Measurements from ENCODE around the gene WWC2. TPM values are rescaled to one million over a fixed set of nuclear protein-coding genes. Genes with fewer than 3 reads are reported as not detected.

Gene WWC2
- total and polyA plus RNA-seq, 2 experiments from 2014 or later: 50.5 to 74.2 TPM

DNA sequence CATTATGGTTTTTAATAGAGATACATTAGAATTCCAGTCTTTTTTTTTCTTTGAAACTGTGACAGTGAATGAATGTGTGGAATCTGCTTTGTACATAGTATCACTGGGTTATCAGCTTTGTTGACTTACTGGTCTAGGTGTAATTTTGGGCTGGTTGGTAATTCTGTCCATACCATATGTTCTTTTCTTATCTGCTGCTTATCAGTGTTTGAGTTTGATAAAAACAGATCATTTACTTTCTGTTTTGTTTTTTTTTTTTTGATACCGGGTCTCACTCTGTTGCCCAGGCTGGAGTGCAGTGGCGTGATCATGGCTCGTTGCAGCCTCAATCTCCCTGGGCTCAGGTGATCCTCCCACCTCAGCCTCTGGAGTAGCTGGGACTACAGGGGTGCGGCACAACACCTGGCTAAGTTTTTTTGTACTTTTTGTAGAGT is 12.4 kb downstream of the WWC2 start (continued):
- TF ChIP-seq, protein P1, sequence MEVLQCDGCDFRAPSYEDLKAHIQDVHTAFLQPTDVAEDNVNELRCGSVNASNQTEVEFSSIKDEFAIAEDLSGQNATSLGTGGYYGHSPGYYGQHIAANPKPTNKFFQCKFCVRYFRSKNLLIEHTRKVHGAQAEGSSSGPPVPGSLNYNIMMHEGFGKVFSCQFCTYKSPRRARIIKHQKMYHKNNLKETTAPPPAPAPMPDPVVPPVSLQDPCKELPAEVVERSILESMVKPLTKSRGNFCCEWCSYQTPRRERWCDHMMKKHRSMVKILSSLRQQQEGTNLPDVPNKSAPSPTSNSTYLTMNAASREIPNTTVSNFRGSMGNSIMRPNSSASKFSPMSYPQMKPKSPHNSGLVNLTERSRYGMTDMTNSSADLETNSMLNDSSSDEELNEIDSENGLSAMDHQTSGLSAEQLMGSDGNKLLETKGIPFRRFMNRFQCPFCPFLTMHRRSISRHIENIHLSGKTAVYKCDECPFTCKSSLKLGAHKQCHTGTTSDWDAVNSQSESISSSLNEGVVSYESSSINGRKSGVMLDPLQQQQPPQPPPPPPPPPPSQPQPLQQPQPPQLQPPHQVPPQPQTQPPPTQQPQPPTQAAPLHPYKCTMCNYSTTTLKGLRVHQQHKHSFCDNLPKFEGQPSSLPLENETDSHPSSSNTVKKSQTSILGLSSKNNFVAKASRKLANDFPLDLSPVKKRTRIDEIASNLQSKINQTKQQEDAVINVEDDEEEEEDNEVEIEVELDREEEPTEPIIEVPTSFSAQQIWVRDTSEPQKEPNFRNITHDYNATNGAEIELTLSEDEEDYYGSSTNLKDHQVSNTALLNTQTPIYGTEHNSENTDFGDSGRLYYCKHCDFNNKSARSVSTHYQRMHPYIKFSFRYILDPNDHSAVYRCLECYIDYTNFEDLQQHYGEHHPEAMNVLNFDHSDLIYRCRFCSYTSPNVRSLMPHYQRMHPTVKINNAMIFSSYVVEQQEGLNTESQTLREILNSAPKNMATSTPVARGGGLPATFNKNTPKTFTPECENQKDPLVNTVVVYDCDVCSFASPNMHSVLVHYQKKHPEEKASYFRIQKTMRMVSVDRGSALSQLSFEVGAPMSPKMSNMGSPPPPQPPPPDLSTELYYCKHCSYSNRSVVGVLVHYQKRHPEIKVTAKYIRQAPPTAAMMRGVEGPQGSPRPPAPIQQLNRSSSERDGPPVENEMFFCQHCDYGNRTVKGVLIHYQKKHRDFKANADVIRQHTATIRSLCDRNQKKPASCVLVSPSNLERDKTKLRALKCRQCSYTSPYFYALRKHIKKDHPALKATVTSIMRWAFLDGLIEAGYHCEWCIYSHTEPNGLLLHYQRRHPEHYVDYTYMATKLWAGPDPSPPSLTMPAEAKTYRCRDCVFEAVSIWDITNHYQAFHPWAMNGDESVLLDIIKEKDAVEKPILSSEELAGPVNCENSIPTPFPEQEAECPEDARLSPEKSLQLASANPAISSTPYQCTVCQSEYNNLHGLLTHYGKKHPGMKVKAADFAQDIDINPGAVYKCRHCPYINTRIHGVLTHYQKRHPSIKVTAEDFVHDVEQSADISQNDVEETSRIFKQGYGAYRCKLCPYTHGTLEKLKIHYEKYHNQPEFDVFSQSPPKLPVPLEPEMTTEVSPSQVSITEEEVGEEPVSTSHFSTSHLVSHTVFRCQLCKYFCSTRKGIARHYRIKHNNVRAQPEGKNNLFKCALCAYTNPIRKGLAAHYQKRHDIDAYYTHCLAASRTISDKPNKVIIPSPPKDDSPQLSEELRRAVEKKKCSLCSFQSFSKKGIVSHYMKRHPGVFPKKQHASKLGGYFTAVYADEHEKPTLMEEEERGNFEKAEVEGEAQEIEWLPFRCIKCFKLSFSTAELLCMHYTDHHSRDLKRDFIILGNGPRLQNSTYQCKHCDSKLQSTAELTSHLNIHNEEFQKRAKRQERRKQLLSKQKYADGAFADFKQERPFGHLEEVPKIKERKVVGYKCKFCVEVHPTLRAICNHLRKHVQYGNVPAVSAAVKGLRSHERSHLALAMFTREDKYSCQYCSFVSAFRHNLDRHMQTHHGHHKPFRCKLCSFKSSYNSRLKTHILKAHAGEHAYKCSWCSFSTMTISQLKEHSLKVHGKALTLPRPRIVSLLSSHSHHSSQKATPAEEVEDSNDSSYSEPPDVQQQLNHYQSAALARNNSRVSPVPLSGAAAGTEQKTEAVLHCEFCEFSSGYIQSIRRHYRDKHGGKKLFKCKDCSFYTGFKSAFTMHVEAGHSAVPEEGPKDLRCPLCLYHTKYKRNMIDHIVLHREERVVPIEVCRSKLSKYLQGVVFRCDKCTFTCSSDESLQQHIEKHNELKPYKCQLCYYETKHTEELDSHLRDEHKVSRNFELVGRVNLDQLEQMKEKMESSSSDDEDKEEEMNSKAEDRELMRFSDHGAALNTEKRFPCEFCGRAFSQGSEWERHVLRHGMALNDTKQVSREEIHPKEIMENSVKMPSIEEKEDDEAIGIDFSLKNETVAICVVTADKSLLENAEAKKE (CRISPR knock-in tag; IDR thresholded peaks at IDR 0.05): no peak
- no peak for TF ChIP-seq ZNF331 (CRISPR knock-in tag; IDR thresholded peaks at IDR 0.05; ENCODE audit: low read depth)
- TF ChIP-seq, protein P2, sequence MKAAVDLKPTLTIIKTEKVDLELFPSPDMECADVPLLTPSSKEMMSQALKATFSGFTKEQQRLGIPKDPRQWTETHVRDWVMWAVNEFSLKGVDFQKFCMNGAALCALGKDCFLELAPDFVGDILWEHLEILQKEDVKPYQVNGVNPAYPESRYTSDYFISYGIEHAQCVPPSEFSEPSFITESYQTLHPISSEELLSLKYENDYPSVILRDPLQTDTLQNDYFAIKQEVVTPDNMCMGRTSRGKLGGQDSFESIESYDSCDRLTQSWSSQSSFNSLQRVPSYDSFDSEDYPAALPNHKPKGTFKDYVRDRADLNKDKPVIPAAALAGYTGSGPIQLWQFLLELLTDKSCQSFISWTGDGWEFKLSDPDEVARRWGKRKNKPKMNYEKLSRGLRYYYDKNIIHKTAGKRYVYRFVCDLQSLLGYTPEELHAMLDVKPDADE (IDR thresholded peaks at IDR 0.05): no peak
- no peak for TF ChIP-seq REST (IDR thresholded peaks at IDR 0.05; ENCODE audit: unreplicated experiment)
- TF ChIP-seq STAT1 (IDR thresholded peaks at IDR 0.05; ENCODE audit: unreplicated experiment): no peak
